Measurements from ENCODE around the gene ATG3. TPM values are rescaled to one million over a fixed set of nuclear protein-coding genes. Genes with fewer than 3 reads are reported as not detected.

Gene ATG3
- total RNA-seq, 1 experiment from 2014 or later: 97.2 TPM

GRCh38 chr3:112489674-112490479 lies 71.9 kb downstream of the ATG3 start:
- H3K9me3 Mint-ChIP-seq (ENCODE audit: unreplicated experiment): no peaks in the 10 kb centered on the region
- ChIA-PET CTCF (interaction anchor here (0.5 to 0.9 kb wide), 3 partner anchors 35 to 400 kb away, joined by 3 read pairs; no protein-coding TSS in a partner anchor), POLR2A (no interaction called here)
- H3K36me3 Mint-ChIP-seq (ENCODE audit: insufficient read depth, unreplicated experiment): no peaks in the 10 kb centered on the region
- no TSS peak for BruUV-seq (replicated peaks)
- DNase-seq (ENCODE audit: unreplicated experiment): no peak
- TF ChIP-seq, protein P1, sequence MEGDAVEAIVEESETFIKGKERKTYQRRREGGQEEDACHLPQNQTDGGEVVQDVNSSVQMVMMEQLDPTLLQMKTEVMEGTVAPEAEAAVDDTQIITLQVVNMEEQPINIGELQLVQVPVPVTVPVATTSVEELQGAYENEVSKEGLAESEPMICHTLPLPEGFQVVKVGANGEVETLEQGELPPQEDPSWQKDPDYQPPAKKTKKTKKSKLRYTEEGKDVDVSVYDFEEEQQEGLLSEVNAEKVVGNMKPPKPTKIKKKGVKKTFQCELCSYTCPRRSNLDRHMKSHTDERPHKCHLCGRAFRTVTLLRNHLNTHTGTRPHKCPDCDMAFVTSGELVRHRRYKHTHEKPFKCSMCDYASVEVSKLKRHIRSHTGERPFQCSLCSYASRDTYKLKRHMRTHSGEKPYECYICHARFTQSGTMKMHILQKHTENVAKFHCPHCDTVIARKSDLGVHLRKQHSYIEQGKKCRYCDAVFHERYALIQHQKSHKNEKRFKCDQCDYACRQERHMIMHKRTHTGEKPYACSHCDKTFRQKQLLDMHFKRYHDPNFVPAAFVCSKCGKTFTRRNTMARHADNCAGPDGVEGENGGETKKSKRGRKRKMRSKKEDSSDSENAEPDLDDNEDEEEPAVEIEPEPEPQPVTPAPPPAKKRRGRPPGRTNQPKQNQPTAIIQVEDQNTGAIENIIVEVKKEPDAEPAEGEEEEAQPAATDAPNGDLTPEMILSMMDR (IDR thresholded peaks at IDR 0.05; ENCODE audit: unreplicated experiment): no peak
- intact Hi-C loops (cut with micrococcal nuclease): no loop called here
- no peaks in the 10 kb centered on the region for H3K4me1 Mint-ChIP-seq (ENCODE audit: insufficient read depth, unreplicated experiment)
- H3K27me3 Mint-ChIP-seq (ENCODE audit: insufficient read depth, unreplicated experiment): no peaks in the 10 kb centered on the region
- no peak overlapping the region for H3K27ac Mint-ChIP-seq (ENCODE audit: low read depth, unreplicated experiment)
- no peak overlapping the region for H3K4me3 Mint-ChIP-seq (ENCODE audit: unreplicated experiment)

DNA sequence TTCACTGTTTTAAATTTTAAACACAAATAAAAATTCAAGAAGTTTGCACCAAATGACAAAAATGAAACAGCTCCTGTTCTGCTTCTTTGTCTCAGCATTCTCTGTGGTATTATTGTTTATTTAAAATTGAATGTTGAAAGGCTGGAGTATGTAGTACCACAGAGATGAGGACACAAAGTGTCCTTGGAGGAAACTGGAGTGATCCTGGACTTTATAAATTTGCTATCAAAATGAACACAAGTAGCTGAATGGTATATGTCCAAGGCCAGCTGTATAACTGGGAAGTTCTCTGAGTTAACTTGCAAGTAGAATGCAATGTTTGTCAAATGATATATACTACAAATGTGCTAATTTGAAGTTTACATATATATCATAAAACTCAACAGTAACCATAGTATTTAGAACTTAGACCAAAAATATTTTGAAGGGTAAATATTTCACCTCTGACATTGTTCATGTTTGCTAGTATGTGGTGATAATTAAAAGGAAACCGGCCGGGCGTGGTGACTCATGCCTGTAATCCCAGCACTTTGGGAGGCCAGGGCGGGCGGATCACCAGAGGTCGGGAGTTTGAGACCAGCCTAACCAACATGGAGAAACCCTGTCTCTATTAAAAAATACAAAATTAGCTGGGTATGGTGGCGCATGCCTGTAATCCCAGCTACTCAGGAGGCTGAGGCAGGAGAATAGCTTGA lies 74.8 kb downstream of the ATG3 start:
- TF ChIP-seq, protein P1 (IDR thresholded peaks at IDR 0.05; ENCODE audit: unreplicated experiment): no peak
- no peaks in the 10 kb centered on the region for H3K9me3 Mint-ChIP-seq (ENCODE audit: unreplicated experiment)
- H3K4me1 Mint-ChIP-seq (ENCODE audit: insufficient read depth, unreplicated experiment): no peaks in the 10 kb centered on the region
- no peak overlapping the region for H3K4me3 Mint-ChIP-seq (ENCODE audit: unreplicated experiment)
- CTCF ChIA-PET: no interaction called here
- DNase-seq (ENCODE audit: unreplicated experiment): no peak
- no peak overlapping the region for H3K27ac Mint-ChIP-seq (ENCODE audit: low read depth, unreplicated experiment)
- POLR2A ChIA-PET: no interaction called here
- no TSS peak for BruUV-seq (replicated peaks)
- H3K36me3 Mint-ChIP-seq (ENCODE audit: insufficient read depth, unreplicated experiment): no peaks in the 10 kb centered on the region
- intact Hi-C loops (cut with micrococcal nuclease): no loop called here
- no peaks in the 10 kb centered on the region for H3K27me3 Mint-ChIP-seq (ENCODE audit: insufficient read depth, unreplicated experiment)

DNA sequence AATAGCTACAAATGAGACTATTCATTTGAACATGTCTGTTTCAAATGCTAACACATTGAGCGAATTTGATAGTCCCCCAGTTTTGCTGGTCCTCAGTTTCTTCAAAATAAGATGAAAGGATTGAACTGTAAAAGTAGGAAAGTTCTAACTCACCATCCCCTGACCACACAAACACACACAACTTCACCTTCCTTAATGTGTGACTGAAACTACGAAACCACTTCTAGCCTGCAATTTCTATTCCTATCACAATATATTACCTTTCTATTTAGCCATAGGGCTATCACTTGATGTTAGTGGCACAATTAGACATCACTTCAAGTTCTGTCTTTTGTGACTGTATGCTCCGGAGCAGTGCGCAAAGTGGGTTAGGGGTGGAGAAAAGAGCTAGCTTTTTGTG lies 77.4 kb downstream of the ATG3 start:
- intact Hi-C loops (cut with micrococcal nuclease): no loop called here
- H3K27me3 Mint-ChIP-seq (ENCODE audit: insufficient read depth, unreplicated experiment): no peaks in the 10 kb centered on the region
- CTCF ChIA-PET: interaction anchor here (1.1 kb wide), 2 partner anchors 16 to 20 kb away, joined by 3 read pairs; no protein-coding TSS in a partner anchor
- no peak for DNase-seq (ENCODE audit: unreplicated experiment)
- POLR2A ChIA-PET: no interaction called here
- H3K36me3 Mint-ChIP-seq (ENCODE audit: insufficient read depth, unreplicated experiment): no peaks in the 10 kb centered on the region
- H3K27ac Mint-ChIP-seq (ENCODE audit: low read depth, unreplicated experiment): no peak overlapping the region
- BruUV-seq (replicated peaks): no TSS peak
- H3K4me1 Mint-ChIP-seq (ENCODE audit: insufficient read depth, unreplicated experiment): no peaks in the 10 kb centered on the region
- H3K4me3 Mint-ChIP-seq (ENCODE audit: unreplicated experiment): no peak overlapping the region
- TF ChIP-seq, protein P1 (IDR thresholded peaks at IDR 0.05; ENCODE audit: unreplicated experiment): no peak
- H3K9me3 Mint-ChIP-seq (ENCODE audit: unreplicated experiment): no peaks in the 10 kb centered on the region

DNA sequence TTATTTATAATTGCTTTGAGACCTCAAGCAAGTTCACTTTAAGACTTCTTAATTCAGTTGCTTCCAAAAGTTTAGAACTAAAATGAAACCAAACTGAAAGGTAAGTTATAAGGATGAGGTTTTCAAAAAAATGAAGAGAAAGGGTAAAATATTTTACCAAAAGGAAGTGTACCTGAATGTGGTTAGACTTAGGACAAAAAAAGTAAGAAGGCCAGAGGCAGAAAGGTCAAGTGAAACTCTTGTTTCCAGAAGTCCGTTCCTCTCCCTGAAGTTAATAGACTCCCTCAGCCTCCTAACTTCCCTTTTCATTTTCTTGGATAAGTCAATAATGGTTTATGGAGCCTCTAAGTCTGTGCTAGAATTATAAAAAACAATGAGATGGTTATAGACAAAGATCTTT lies 79.1 kb downstream of the ATG3 start:
- Mint-ChIP-seq H3K9me3 (ENCODE audit: unreplicated experiment) (no peaks in the 10 kb centered on the region), H3K27me3 (ENCODE audit: insufficient read depth, unreplicated experiment) (no peaks in the 10 kb centered on the region), H3K36me3 (ENCODE audit: insufficient read depth, unreplicated experiment) (no peaks in the 10 kb centered on the region), H3K4me3 (ENCODE audit: unreplicated experiment) (no peak overlapping the region), H3K4me1 (ENCODE audit: insufficient read depth, unreplicated experiment) (no peaks in the 10 kb centered on the region), H3K27ac (ENCODE audit: low read depth, unreplicated experiment) (no peak overlapping the region)
- ChIA-PET POLR2A (no interaction called here), CTCF (no interaction called here)
- TF ChIP-seq, protein P1 (IDR thresholded peaks at IDR 0.05; ENCODE audit: unreplicated experiment): no peak
- no TSS peak for BruUV-seq (replicated peaks)
- DNase-seq (ENCODE audit: unreplicated experiment): no peak
- intact Hi-C loops (cut with micrococcal nuclease): no loop called here

Other genes with a start within 250 kb of the ATG3 start
- gene CD200, start 228.8 kb downstream of the ATG3 start, total RNA-seq (2022): 0.44 TPM in 1 of 2 replicates, not detected in the other
- gene BTLA, start 62.5 kb downstream of the ATG3 start, total RNA-seq (2022): not detected in 2 replicates
- 23.3 and 26.7 TPM in 2 replicates for gene SLC35A5, start 83 bp upstream of the ATG3 start, total RNA-seq (2022)
- gene CCDC80, start 79.2 kb upstream of the ATG3 start, total RNA-seq (2022): 10.4 and 19.4 TPM in 2 replicates

Data from MCF 10A (cell line).